RCC 7860 (cell line): ENCODE results near the gene KRTAP10-11.
"Not testable (repeated sequence)": the region's sequence is repeated elsewhere in the genome, so short reads cannot be mapped to it uniquely, and the experiment has no call there.

ENCODE experiments used
- DNase-seq: peaks from one replicate; pipeline ENCODE4 v3.0.0-alpha.2; 2015; ENCODE audit warnings: low spot score
- FAIRE-seq: peaks from 2 replicates; lab custom pipeline; 2012; peaks lifted over from hg19 to GRCh38; lab: Jason Lieb, UNC

The KRTAP10-11 gene

GRCh38 chr21:44614161-44614631 lies 32.0 kb upstream of the KRTAP10-11 start:
- DNase-seq (no peak), FAIRE-seq (no peak)

GRCh38 chr21:44614961-44615391 lies 31.2 kb upstream of the KRTAP10-11 start:
- FAIRE-seq: no peak

GRCh38 chr21:44615466-44615865 lies 30.7 kb upstream of the KRTAP10-11 start:
- FAIRE-seq: no peak
- no peak for DNase-seq

More at GRCh38 chr21:44614961-44615391, 31.2 kb upstream of the KRTAP10-11 start:
- DNase-seq: no peak

- DNase-seq (no peak), FAIRE-seq (no peak)
Measured at GRCh38 chr21:44615911-44616590, 30.2 kb upstream of the KRTAP10-11 start.

- DNase-seq (no peak), FAIRE-seq (no peak)
Measured at GRCh38 chr21:44616591-44616926, 29.7 kb upstream of the KRTAP10-11 start.

- no peak for FAIRE-seq
- no peak for DNase-seq
Measured at GRCh38 chr21:44617071-44617501, 29.1 kb upstream of the KRTAP10-11 start.

- DNase-seq (no peak), FAIRE-seq (no peak)
Measured at GRCh38 chr21:44618504-44618903, 27.7 kb upstream of the KRTAP10-11 start.

GRCh38 chr21:44618909-44619308 lies 27.3 kb upstream of the KRTAP10-11 start:
- DNase-seq: no peak
- FAIRE-seq: no peak

- FAIRE-seq: no peak
- no peak for DNase-seq
Measured at GRCh38 chr21:44619886-44620285, 26.3 kb upstream of the KRTAP10-11 start.

GRCh38 chr21:44623575-44623974 lies 22.6 kb upstream of the KRTAP10-11 start:
- no peak for DNase-seq
- no peak for FAIRE-seq

GRCh38 chr21:44625756-44626155 lies 20.5 kb upstream of the KRTAP10-11 start:
- no peak for DNase-seq
- no peak for FAIRE-seq

GRCh38 chr21:44626262-44626661 lies 20.0 kb upstream of the KRTAP10-11 start:
- FAIRE-seq (no peak), DNase-seq (no peak)

- no peak for DNase-seq
- no peak for FAIRE-seq
Measured at GRCh38 chr21:44626673-44627143, 19.5 kb upstream of the KRTAP10-11 start, which contains the start of gene KRTAP10-9. KRTAP10-9 (plus strand) TSS chr21:44627093; CDS start chr21:44627172, 79 bp downstream.

GRCh38 chr21:44627181-44627822 lies 18.9 kb upstream of the KRTAP10-11 start:
- not testable (repeated sequence) for FAIRE-seq

GRCh38 chr21:44627831-44628233 lies 18.4 kb upstream of the KRTAP10-11 start:
- not testable (repeated sequence) for DNase-seq, FAIRE-seq

More at GRCh38 chr21:44627181-44627822, 18.9 kb upstream of the KRTAP10-11 start:
- DNase-seq: not testable (repeated sequence)

GRCh38 chr21:44628707-44629391 lies 17.4 kb upstream of the KRTAP10-11 start:
- FAIRE-seq (no peak), DNase-seq (no peak)

GRCh38 chr21:44630440-44630839 lies 15.8 kb upstream of the KRTAP10-11 start:
- no peak for DNase-seq
- no peak for FAIRE-seq

- FAIRE-seq (no peak), DNase-seq (no peak)
Measured at GRCh38 chr21:44632067-44632466, 14.1 kb upstream of the KRTAP10-11 start.

- FAIRE-seq: no peak
- DNase-seq: no peak
Measured at GRCh38 chr21:44636209-44637017, 9.8 kb upstream of the KRTAP10-11 start.

- DNase-seq: no peak
Measured at GRCh38 chr21:44637018-44637850, 9.0 kb upstream of the KRTAP10-11 start, which contains the start of gene KRTAP10-10. KRTAP10-10 (plus strand) TSS chr21:44637356; CDS start chr21:44637418, 62 bp downstream.

More at GRCh38 chr21:44637018-44637850, 9.0 kb upstream of the KRTAP10-11 start, which contains the start of gene KRTAP10-10:
- no peak for FAIRE-seq
